Measurements from ENCODE around the gene BSN.

BSN gene

GRCh38 chr3:49634736-49635135 lies 80.5 kb downstream of the BSN start:
- DNase-seq, result no peak

GRCh38 chr3:49636883-49637609 lies 82.8 kb downstream of the BSN start:
- DNase-seq, result no peak

GRCh38 chr3:49638445-49638844 lies 84.2 kb downstream of the BSN start:
- DNase-seq, result no peak

- DNase-seq, result no peak
Measured at GRCh38 chr3:49639551-49639950, 85.3 kb downstream of the BSN start.

GRCh38 chr3:49641292-49641691 lies 87.0 kb downstream of the BSN start:
- no peak for DNase-seq

- DNase-seq, result no peak
Measured at GRCh38 chr3:49641921-49642707, 87.8 kb downstream of the BSN start.

GRCh38 chr3:49642708-49643145 lies 88.5 kb downstream of the BSN start:
- DNase-seq, result no peak

GRCh38 chr3:49644684-49645083 lies 90.4 kb downstream of the BSN start:
- DNase-seq, result no peak

GRCh38 chr3:49646236-49646635 lies 92.0 kb downstream of the BSN start:
- DNase-seq, result no peak

GRCh38 chr3:49647741-49648140 lies 93.5 kb downstream of the BSN start:
- DNase-seq, result peak; percentile 51

- no peak for DNase-seq
Measured at GRCh38 chr3:49648354-49649019, 94.2 kb downstream of the BSN start.

GRCh38 chr3:49649576-49649975 lies 95.3 kb downstream of the BSN start:
- DNase-seq, result no peak

- DNase-seq, result no peak
Measured at GRCh38 chr3:49650177-49650576, 95.9 kb downstream of the BSN start.

GRCh38 chr3:49650637-49651036 lies 96.4 kb downstream of the BSN start:
- no peak for DNase-seq

- no peak for DNase-seq
Measured at GRCh38 chr3:49652218-49652902, 98.1 kb downstream of the BSN start.

- DNase-seq, result no peak
Measured at GRCh38 chr3:49652903-49653415, 98.7 kb downstream of the BSN start.

- DNase-seq, result no peak
Measured at GRCh38 chr3:49653621-49654020, 99.3 kb downstream of the BSN start.

- DNase-seq, result no peak
Measured at GRCh38 chr3:49654176-49654825, 100.0 kb downstream of the BSN start.

- DNase-seq, result peak; percentile 35
Measured at GRCh38 chr3:49654955-49655556, 100.8 kb downstream of the BSN start.

GRCh38 chr3:49655731-49656285 lies 101.5 kb downstream of the BSN start:
- no peak for DNase-seq

GRCh38 chr3:49656541-49657112 lies 102.3 kb downstream of the BSN start:
- DNase-seq, result no peak

Measured in NCI-H510A (cell line).